Activated naive CD4-positive, alpha-beta T cell treated with anti-CD3 and anti-CD28 coated beads for 36 hours (primary cell): ENCODE results near the gene NTN3. TPM values are rescaled to one million over a fixed set of nuclear protein-coding genes. Genes with fewer than 3 reads are reported as not detected.

Experiments used
- CTCF ChIA-PET: fragments of 350-600 bp; sonication (Branson Sonifier 250); formaldehyde crosslinking; loops from one replicate; lab custom pipeline; 2021; ENCODE audit warnings: antibody characterized with exemption; lab: Charles Lee
- DNase-seq: peaks from one replicate; pipeline ENCODE4 v3.0.0-alpha.2; 2020
- H3K27ac Mint-ChIP-seq: one replicate; pipeline ENCODE4 v1.8.0; 2021; ENCODE audit warnings: mild to moderate bottlenecking, mixed read lengths
- H3K27me3 Mint-ChIP-seq: one replicate; pipeline ENCODE4 v1.8.0; 2021; ENCODE audit warnings: low read depth, mixed read lengths
- H3K36me3 Mint-ChIP-seq: one replicate; pipeline ENCODE4 v1.8.0; 2021; ENCODE audit warnings: low read depth, mixed read lengths
- H3K4me1 Mint-ChIP-seq: one replicate; pipeline ENCODE4 v1.8.0; 2021; ENCODE audit warnings: low read depth, mixed read lengths
- H3K4me3 Mint-ChIP-seq: one replicate; pipeline ENCODE4 v1.8.0; 2021; ENCODE audit warnings: mild to moderate bottlenecking, moderate library complexity, mixed read lengths
- H3K9me3 Mint-ChIP-seq: one replicate; pipeline ENCODE4 v1.8.0; 2021; ENCODE audit warnings: mixed read lengths
- intact Hi-C: fragments of 100-400 bp; cut with micrococcal nuclease; formaldehyde crosslinking; loops from one replicate; pipeline ENCODE4 v1.15.1; 2023
- total RNA-seq, 2 experiments: library from RNA; stranded (reverse); gene quantifications; one replicate each; pipeline ENCODE4 v1.2.3, GENCODE V29; 2021

Gene NTN3
- total RNA-seq, 2 experiments from 2014 or later, result not detected

DNA sequence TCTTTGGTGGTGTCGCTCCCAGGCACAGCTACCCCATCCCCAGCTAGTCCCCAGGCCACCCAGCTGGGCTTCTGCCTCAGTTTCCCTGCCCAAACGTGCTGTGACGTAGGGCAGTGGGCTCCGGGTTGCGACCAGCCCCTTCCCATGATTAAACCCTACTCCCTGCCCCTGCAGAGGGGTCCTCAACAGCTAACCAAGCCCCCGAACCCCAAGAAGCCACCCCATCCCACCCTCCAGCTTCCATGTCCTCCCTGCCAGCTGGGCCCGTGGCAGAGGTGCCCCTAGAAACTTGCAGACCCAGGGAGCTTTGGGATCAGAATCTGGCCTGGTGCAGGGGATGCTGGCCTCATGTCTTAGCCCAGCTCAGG is 879 bp upstream of the NTN3 start:
- H3K9me3 Mint-ChIP-seq, result no peaks in the 10 kb centered on the region
- intact Hi-C loops, result loop anchor here (5.0 kb wide), 1 partner anchor 43 kb away; the partner anchor contains the start of gene CCNF
- CTCF ChIA-PET, result interaction anchor here (0.8 kb wide), 1 partner anchor 31 kb away, joined by 4 read pairs; no protein-coding TSS in a partner anchor
- H3K27me3 Mint-ChIP-seq, result peaks cover 39% of the 10 kb centered on the region
- no peak overlapping the region for H3K4me3 Mint-ChIP-seq
- H3K27ac Mint-ChIP-seq, result no peak overlapping the region
- H3K4me1 Mint-ChIP-seq, result peaks cover 16% of the 10 kb centered on the region
- H3K36me3 Mint-ChIP-seq, result no peaks in the 10 kb centered on the region
- DNase-seq, result no peak

GRCh38 chr16:2470603-2471015 is 488 bp upstream of the NTN3 start:
- H3K36me3 Mint-ChIP-seq, result no peaks in the 10 kb centered on the region
- DNase-seq, result no peak
- CTCF ChIA-PET, result interaction anchor here (0.8 kb wide), 1 partner anchor 31 kb away, joined by 4 read pairs; no protein-coding TSS in a partner anchor
- intact Hi-C loops, result loop anchor here (5.0 kb wide), 1 partner anchor 43 kb away; the partner anchor contains the start of gene CCNF
- H3K9me3 Mint-ChIP-seq, result no peaks in the 10 kb centered on the region
- H3K4me1 Mint-ChIP-seq, result peaks cover 16% of the 10 kb centered on the region
- peaks cover 39% of the 10 kb centered on the region for H3K27me3 Mint-ChIP-seq
- H3K4me3 Mint-ChIP-seq, result no peak overlapping the region
- H3K27ac Mint-ChIP-seq, result no peak overlapping the region

- Mint-ChIP-seq H3K27ac (no peak overlapping the region), H3K4me1 (peaks cover 23% of the 10 kb centered on the region), H3K27me3 (peaks cover 37% of the 10 kb centered on the region), H3K4me3 (no peak overlapping the region), H3K9me3 (no peaks in the 10 kb centered on the region), H3K36me3 (no peaks in the 10 kb centered on the region)
- no peak for DNase-seq
- intact Hi-C loops, result loop anchor here (5.0 kb wide), 1 partner anchor 45 kb away; the partner anchor contains the start of gene CCNF
- CTCF ChIA-PET, result no interaction called here
Observed at GRCh38 chr16:2471653-2472487, 773 bp downstream of the NTN3 start.

DNA sequence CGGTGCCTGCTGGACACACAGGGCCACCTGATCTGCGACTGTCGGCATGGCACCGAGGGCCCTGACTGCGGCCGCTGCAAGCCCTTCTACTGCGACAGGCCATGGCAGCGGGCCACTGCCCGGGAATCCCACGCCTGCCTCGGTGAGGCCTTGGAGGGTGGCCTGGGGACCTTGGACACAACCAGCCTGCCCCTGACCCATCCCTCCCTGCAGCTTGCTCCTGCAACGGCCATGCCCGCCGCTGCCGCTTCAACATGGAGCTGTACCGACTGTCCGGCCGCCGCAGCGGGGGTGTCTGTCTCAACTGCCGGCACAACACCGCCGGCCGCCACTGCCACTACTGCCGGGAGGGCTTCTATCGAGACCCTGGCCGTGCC is 1.4 kb downstream of the NTN3 start:
- intact Hi-C loops, result loop anchor here (5.0 kb wide), 1 partner anchor 45 kb away; the partner anchor contains the start of gene CCNF
- H3K9me3 Mint-ChIP-seq, result no peaks in the 10 kb centered on the region
- no peak for DNase-seq
- H3K27me3 Mint-ChIP-seq, result peaks cover 33% of the 10 kb centered on the region
- peaks cover 21% of the 10 kb centered on the region for H3K4me1 Mint-ChIP-seq
- peak overlapping the region; percentile 67 for H3K4me3 Mint-ChIP-seq
- H3K36me3 Mint-ChIP-seq, result no peaks in the 10 kb centered on the region
- no peak overlapping the region for H3K27ac Mint-ChIP-seq
- CTCF ChIA-PET, result no interaction called here

GRCh38 chr16:2472885-2473445 is 1.9 kb downstream of the NTN3 start:
- Mint-ChIP-seq H3K27ac (no peak overlapping the region), H3K36me3 (no peaks in the 10 kb centered on the region), H3K4me3 (peak overlapping the region; percentile 67), H3K27me3 (peaks cover 33% of the 10 kb centered on the region), H3K4me1 (peaks cover 21% of the 10 kb centered on the region), H3K9me3 (no peaks in the 10 kb centered on the region)
- DNase-seq, result no peak
- CTCF ChIA-PET, result no interaction called here
- intact Hi-C loops, result loop anchor here (5.0 kb wide), 1 partner anchor 46 kb away; the partner anchor contains the start of gene CCNF

GRCh38 chr16:2473446-2473926 is 2.4 kb downstream of the NTN3 start:
- intact Hi-C loops, result loop anchor here (5.0 kb wide), 1 partner anchor 46 kb away; the partner anchor contains the start of gene CCNF
- peaks cover 29% of the 10 kb centered on the region for H3K27me3 Mint-ChIP-seq
- peak overlapping the region; percentile 67 for H3K4me3 Mint-ChIP-seq
- no peaks in the 10 kb centered on the region for H3K36me3 Mint-ChIP-seq
- H3K9me3 Mint-ChIP-seq, result no peaks in the 10 kb centered on the region
- H3K27ac Mint-ChIP-seq, result no peak overlapping the region
- no peak for DNase-seq
- H3K4me1 Mint-ChIP-seq, result peaks cover 21% of the 10 kb centered on the region
- CTCF ChIA-PET, result interaction anchor here (0.6 kb wide), 1 partner anchor 38 kb away, joined by 3 read pairs; no protein-coding TSS in a partner anchor

DNA sequence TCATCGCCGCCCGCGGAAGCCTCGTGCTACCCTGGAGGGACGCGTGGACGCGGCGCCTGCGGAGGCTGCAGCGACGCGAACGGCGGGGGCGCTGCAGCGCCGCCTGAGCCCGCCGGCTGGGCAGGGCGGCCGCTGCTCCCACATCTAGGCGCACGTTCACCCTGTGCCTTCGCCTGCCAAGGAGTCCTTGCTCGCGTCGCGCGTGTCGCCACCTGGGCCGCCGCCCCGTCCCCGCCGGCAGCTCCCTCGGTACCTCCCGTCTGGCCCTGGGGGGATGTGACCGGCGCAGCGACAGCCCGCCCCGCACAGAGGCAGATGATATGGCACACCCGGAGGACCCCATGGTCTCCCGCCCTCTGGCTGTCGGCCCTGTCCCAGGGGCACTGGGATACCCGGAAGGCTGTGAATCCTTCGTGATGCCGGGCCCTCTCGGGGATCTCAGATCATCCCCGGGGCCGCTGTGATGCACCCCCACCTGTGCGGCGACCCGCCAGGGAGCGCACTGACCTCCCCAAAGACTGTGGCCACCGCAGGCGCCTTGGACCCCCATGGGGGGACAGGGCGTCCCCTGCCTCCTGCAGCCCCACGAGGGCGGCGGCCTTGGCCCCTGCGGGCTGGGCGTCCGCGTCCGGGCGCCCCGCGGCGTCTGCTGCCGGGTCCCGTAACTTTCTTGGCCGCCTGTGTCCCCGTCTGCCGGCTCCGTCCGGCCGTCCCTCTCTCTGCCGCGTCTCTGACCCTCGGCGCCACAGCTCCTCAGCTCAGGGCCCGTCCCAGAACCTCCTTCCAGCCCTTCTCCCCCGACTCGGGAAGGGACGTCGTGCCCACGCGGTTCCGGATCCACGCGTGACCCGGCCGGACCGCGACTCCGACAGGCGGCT is 3.1 kb downstream of the NTN3 start:
- Mint-ChIP-seq H3K4me3 (peak overlapping the region; percentile 77), H3K9me3 (no peaks in the 10 kb centered on the region), H3K27me3 (peaks cover 24% of the 10 kb centered on the region), H3K36me3 (no peaks in the 10 kb centered on the region), H3K27ac (no peak overlapping the region), H3K4me1 (peaks cover 21% of the 10 kb centered on the region)
- CTCF ChIA-PET, result interaction anchor here (0.6 kb wide), 1 partner anchor 39 kb away, joined by 3 read pairs; no protein-coding TSS in a partner anchor
- intact Hi-C loops, result loop anchor here (1.0 to 5.0 kb wide), 3 partner anchors 13 to 47 kb away; partner anchors contain the start of genes CCNF and TEDC2
- DNase-seq, result peak; percentile 60

DNA sequence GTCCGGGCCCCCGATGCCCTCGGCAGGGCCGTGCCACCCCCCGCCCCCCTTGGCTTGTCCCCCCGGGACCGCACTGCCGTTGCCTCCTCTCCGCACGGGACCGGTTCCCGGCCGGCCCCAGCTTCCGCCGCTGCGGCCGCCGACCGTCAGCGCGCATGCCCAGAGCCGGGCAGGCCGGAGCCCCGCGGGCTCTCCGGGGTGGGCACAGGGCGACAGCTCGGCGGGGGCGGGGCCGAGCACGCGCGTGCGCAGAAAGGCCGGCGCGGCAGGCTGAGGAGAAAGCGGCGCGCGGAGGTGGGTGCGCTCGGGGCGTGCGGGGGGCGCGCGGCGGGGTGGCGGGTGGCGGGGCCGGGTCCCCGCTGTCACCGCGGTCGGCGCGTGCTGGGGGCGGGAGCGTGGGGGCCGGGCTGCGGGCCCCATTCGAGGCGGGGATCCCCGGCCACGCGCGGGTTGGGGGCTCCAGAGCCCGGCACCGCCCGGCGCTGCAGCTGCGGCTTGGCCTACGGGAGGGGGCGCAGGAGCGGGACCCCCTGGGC is 3.8 kb downstream of the NTN3 start, which contains the start of gene TBC1D24:
TBC1D24 (plus strand) TSS at position 251 of the 536 bp plus-strand sequence. CDS start 21,022 bp downstream, outside the sequence.
- Mint-ChIP-seq H3K36me3 (no peaks in the 10 kb centered on the region), H3K27me3 (peaks cover 19% of the 10 kb centered on the region), H3K27ac (no peak within 1 kb of the TSS)

GRCh38 chr16:2475413-2476344 is 4.6 kb downstream of the NTN3 start:
- Mint-ChIP-seq H3K4me3 (peak overlapping the region; percentile 53), H3K9me3 (no peaks in the 10 kb centered on the region), H3K27me3 (peaks cover 11% of the 10 kb centered on the region), H3K36me3 (no peaks in the 10 kb centered on the region), H3K27ac (no peak overlapping the region), H3K4me1 (peaks cover 14% of the 10 kb centered on the region)
- intact Hi-C loops, result no loop called here
- peak; percentile 51 for DNase-seq
- CTCF ChIA-PET, result interaction anchor here (0.7 kb wide), 1 partner anchor 11 kb away, joined by 3 read pairs; no protein-coding TSS in a partner anchor

More for the DNA sequence above, 3.8 kb downstream of the NTN3 start, which contains the start of gene TBC1D24:
- DNase-seq, result peak; percentile 77
- intact Hi-C loops, result loop anchor here (1.0 to 5.0 kb wide), 3 partner anchors 12 to 48 kb away; partner anchors contain the start of genes CCNF and TEDC2
- Mint-ChIP-seq H3K9me3 (no peaks in the 10 kb centered on the region), H3K4me3 (peak within 1 kb of the TSS; percentile 77), H3K4me1 (peaks cover 18% of the 10 kb centered on the region)
- CTCF ChIA-PET, result interaction anchor here (0.7 kb wide), 1 partner anchor 11 kb away, joined by 3 read pairs; no protein-coding TSS in a partner anchor

- H3K4me1 Mint-ChIP-seq, result peaks cover 14% of the 10 kb centered on the region
- H3K36me3 Mint-ChIP-seq, result no peaks in the 10 kb centered on the region
- intact Hi-C loops, result no loop called here
- no peaks in the 10 kb centered on the region for H3K9me3 Mint-ChIP-seq
- H3K27me3 Mint-ChIP-seq, result peaks cover 10% of the 10 kb centered on the region
- DNase-seq, result no peak
- peak overlapping the region; percentile 49 for H3K4me3 Mint-ChIP-seq
- CTCF ChIA-PET, result no interaction called here
- H3K27ac Mint-ChIP-seq, result no peak overlapping the region
Observed at GRCh38 chr16:2476345-2476720, 5.2 kb downstream of the NTN3 start.
